Skeletal muscle satellite cell (primary cell): ENCODE results near the gene SEPTIN10.
"Not testable (repeated sequence)": the region's sequence is repeated elsewhere in the genome, so short reads cannot be mapped to it uniquely, and the experiment has no call there.

Experiments used
- H3K27me3 ChIP-seq: 2 replicates; pipeline ENCODE4 v1.7.0; 2013; ENCODE audit warnings: low read length; ENCODE audit not compliant: control insufficient read depth, insufficient read depth
- H3K36me3 ChIP-seq: 2 replicates; pipeline ENCODE4 v1.7.0; 2013; ENCODE audit warnings: mild to moderate bottlenecking, control low read depth, low read length; ENCODE audit not compliant: insufficient read depth
- H3K4me1 ChIP-seq: 2 replicates; pipeline ENCODE4 v1.7.0; 2013; ENCODE audit warnings: low read length; ENCODE audit not compliant: control insufficient read depth, insufficient read depth
- H3K4me2 ChIP-seq: 2 replicates; pipeline ENCODE4 v1.7.0; 2013; ENCODE audit warnings: mild to moderate bottlenecking, low read length
- H3K4me3 ChIP-seq: 2 replicates; pipeline ENCODE4 v1.7.0; 2013; ENCODE audit warnings: low read length
- H3K9ac ChIP-seq: 2 replicates; pipeline ENCODE4 v1.7.0; 2013; ENCODE audit warnings: mild to moderate bottlenecking, low read depth, low read length, moderate library complexity
- H3K9me3 ChIP-seq: replicated peaks from 2 replicates; pipeline ENCODE4 v1.7.0; 2013; ENCODE audit warnings: mild to moderate bottlenecking, control low read depth, low read length

Gene SEPTIN10

GRCh38 chr2:109555346-109555900, 58.3 kb downstream of the SEPTIN10 start:
- no peaks in the 10 kb centered on the region for H3K9me3 ChIP-seq
- peaks cover 23% of the 10 kb centered on the region for H3K36me3 ChIP-seq
- H3K9ac ChIP-seq = no peak overlapping the region
- H3K4me3 ChIP-seq = no peak overlapping the region
- H3K4me1 ChIP-seq = peaks cover 23% of the 10 kb centered on the region
- H3K27me3 ChIP-seq = no peaks in the 10 kb centered on the region
- H3K4me2 ChIP-seq = no peak overlapping the region

DNA sequence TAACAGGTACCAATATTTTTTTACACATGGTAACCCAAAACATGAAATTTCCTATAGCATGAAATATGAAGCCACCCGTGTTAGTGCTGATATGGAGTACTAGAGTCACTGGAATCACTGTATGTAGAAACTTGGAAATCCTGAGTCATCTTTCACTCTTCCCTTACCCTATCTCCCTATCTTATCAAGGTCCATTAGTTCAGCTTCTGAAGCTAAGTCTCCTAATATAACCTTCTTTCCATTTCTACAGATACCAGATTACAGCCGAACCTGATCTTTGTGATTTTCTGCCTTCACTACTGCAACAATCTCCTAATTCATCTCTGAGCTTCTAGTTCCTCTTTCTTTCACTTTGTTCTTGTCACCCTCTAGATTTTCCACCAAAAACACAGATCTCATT, 59.0 kb downstream of the SEPTIN10 start:
- H3K4me2 ChIP-seq = no peak overlapping the region
- H3K4me1 ChIP-seq = peaks cover 18% of the 10 kb centered on the region
- H3K9ac ChIP-seq = no peak overlapping the region
- no peaks in the 10 kb centered on the region for H3K27me3 ChIP-seq
- no peak overlapping the region for H3K4me3 ChIP-seq
- no peaks in the 10 kb centered on the region for H3K9me3 ChIP-seq
- peaks cover 23% of the 10 kb centered on the region for H3K36me3 ChIP-seq

DNA sequence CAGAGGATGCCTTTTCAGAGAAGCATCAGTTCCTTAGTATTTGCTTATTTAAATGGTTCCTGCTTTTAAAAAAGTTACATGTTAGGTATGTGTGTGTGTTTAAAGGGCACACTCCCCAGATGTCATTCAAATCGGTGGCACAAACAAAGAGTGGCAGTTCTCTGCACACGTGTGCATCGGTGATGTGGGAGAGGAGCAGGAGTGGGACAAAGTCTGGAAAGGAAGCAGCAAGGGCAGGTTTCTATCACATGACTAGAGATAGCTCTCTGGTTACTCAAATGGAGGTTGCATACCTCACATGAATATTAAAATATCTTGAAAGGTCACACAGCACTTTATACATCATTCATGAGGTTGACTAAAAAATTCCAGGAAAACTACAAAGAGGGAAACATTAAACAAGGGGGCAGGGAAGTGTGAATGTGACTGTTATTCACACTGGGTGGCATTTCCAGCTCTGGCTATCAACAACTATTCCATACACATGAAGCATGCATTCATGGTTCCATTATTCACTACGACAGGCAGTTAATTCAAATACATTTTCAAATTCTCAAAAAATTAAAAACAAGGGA, 64.7 kb downstream of the SEPTIN10 start:
- Histone ChIP-seq H3K9me3 (no peaks in the 10 kb centered on the region), H3K4me2 (no peak overlapping the region), H3K4me3 (no peak overlapping the region), H3K9ac (no peak overlapping the region), H3K36me3 (peaks cover 26% of the 10 kb centered on the region), H3K27me3 (no peaks in the 10 kb centered on the region), H3K4me1 (no peaks in the 10 kb centered on the region)

GRCh38 chr2:109547280-109547679, 66.5 kb downstream of the SEPTIN10 start:
- Histone ChIP-seq H3K4me2 (no peak overlapping the region), H3K4me1 (no peaks in the 10 kb centered on the region), H3K9me3 (no peaks in the 10 kb centered on the region), H3K27me3 (no peaks in the 10 kb centered on the region), H3K9ac (no peak overlapping the region), H3K4me3 (no peak overlapping the region), H3K36me3 (peaks cover 25% of the 10 kb centered on the region)

GRCh38 chr2:109545828-109546713, 67.7 kb downstream of the SEPTIN10 start:
- Histone ChIP-seq H3K9ac (no peak overlapping the region), H3K9me3 (no peaks in the 10 kb centered on the region), H3K36me3 (peaks cover 23% of the 10 kb centered on the region), H3K4me3 (no peak overlapping the region), H3K27me3 (no peaks in the 10 kb centered on the region), H3K4me2 (no peak overlapping the region), H3K4me1 (no peaks in the 10 kb centered on the region)

GRCh38 chr2:109542384-109542783, 71.4 kb downstream of the SEPTIN10 start:
- no peak overlapping the region for H3K9ac ChIP-seq
- no peak overlapping the region for H3K4me3 ChIP-seq
- H3K9me3 ChIP-seq = no peaks in the 10 kb centered on the region
- no peaks in the 10 kb centered on the region for H3K4me1 ChIP-seq
- H3K27me3 ChIP-seq = no peaks in the 10 kb centered on the region
- peaks cover 23% of the 10 kb centered on the region for H3K36me3 ChIP-seq
- no peak overlapping the region for H3K4me2 ChIP-seq

- no peak overlapping the region for H3K4me2 ChIP-seq
- H3K36me3 ChIP-seq = peaks cover 6% of the 10 kb centered on the region
Measured at GRCh38 chr2:109538546-109538945, 75.2 kb downstream of the SEPTIN10 start.

DNA sequence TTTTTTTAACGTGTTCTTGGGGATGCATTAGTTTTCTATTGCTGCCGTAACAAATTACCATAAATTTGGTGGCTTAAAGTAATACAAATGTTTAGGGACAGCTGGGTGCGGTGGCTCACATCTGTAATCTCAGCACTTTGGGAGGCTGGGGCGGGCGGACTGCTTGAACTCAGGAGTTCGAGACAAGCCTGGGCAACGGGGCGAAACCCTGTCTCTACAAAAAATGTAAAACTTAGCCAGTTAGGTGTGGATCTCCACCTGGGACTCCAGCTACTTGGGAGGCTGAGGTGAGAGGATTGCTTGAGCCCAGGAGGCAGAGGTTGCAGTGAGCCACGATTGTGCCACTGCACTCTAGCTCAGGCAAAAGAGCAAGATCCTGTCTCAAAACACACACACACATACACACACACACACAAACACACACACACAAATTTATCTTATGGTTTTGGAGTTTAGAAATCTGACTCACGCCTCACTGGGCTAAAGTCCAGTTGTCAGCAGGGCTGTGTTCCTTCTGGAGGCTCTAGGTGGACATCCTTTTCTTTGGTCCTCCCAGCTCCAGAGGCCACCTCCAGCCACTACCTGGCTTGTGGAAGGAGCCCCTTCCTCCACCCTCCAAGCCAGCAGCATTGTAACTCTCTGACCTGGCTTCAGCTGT, 76.1 kb downstream of the SEPTIN10 start:
- Histone ChIP-seq H3K9me3 (no peaks in the 10 kb centered on the region), H3K36me3 (peaks cover 6% of the 10 kb centered on the region), H3K27me3 (peaks cover 14% of the 10 kb centered on the region)

More at GRCh38 chr2:109538546-109538945, 75.2 kb downstream of the SEPTIN10 start:
- Histone ChIP-seq H3K4me3 (no peak overlapping the region), H3K4me1 (peaks cover 6% of the 10 kb centered on the region), H3K9ac (no peak overlapping the region), H3K9me3 (no peaks in the 10 kb centered on the region), H3K27me3 (peaks cover 9% of the 10 kb centered on the region)

GRCh38 chr2:109536556-109536955, 77.2 kb downstream of the SEPTIN10 start:
- not testable (repeated sequence) for H3K9ac ChIP-seq, H3K4me1 ChIP-seq, H3K9me3 ChIP-seq, H3K36me3 ChIP-seq, H3K4me2 ChIP-seq, H3K4me3 ChIP-seq
- peaks cover 22% of the 10 kb centered on the region for H3K27me3 ChIP-seq

More for the DNA sequence above, 76.1 kb downstream of the SEPTIN10 start:
- no peak overlapping the region for H3K4me2 ChIP-seq
- H3K4me1 ChIP-seq = peaks cover 6% of the 10 kb centered on the region
- no peak overlapping the region for H3K4me3 ChIP-seq
- H3K9ac ChIP-seq = no peak overlapping the region

GRCh38 chr2:109535217-109535946, 78.4 kb downstream of the SEPTIN10 start:
- H3K9me3 ChIP-seq = no peaks in the 10 kb centered on the region
- H3K27me3 ChIP-seq = peaks cover 32% of the 10 kb centered on the region
- peaks cover 6% of the 10 kb centered on the region for H3K4me1 ChIP-seq

DNA sequence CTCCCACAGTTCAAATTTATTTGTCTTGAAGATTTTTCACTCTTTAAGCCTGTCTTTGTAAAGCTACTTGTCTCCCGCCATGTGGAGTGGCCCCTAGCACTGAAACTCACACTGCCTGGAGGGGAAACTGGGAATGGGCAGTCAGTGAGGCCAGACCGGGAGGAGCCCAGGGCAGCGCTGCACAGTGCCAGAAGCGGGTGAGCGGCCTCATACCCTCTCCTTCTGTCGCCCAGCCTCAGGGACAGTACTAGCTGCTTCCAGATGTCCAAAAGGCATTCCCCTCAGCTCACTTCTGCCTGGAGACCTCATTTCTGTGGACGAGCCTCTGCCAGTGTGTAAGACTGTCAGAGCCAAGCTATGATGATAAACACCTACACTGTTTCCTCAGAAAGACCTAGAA, 79.9 kb downstream of the SEPTIN10 start:
- Histone ChIP-seq H3K36me3 (no peaks in the 10 kb centered on the region), H3K4me1 (peaks cover 6% of the 10 kb centered on the region), H3K4me2 (no peak overlapping the region), H3K9me3 (no peaks in the 10 kb centered on the region), H3K27me3 (peaks cover 41% of the 10 kb centered on the region), H3K4me3 (no peak overlapping the region), H3K9ac (no peak overlapping the region)

More at GRCh38 chr2:109535217-109535946, 78.4 kb downstream of the SEPTIN10 start:
- Histone ChIP-seq H3K4me2 (no peak overlapping the region), H3K4me3 (no peak overlapping the region), H3K36me3 (no peaks in the 10 kb centered on the region), H3K9ac (no peak overlapping the region)
